ENCODE results near the gene ANXA6.
A peak's percentile ranks its signal among the peaks of the same experiment; 100 is the strongest.

DNA sequence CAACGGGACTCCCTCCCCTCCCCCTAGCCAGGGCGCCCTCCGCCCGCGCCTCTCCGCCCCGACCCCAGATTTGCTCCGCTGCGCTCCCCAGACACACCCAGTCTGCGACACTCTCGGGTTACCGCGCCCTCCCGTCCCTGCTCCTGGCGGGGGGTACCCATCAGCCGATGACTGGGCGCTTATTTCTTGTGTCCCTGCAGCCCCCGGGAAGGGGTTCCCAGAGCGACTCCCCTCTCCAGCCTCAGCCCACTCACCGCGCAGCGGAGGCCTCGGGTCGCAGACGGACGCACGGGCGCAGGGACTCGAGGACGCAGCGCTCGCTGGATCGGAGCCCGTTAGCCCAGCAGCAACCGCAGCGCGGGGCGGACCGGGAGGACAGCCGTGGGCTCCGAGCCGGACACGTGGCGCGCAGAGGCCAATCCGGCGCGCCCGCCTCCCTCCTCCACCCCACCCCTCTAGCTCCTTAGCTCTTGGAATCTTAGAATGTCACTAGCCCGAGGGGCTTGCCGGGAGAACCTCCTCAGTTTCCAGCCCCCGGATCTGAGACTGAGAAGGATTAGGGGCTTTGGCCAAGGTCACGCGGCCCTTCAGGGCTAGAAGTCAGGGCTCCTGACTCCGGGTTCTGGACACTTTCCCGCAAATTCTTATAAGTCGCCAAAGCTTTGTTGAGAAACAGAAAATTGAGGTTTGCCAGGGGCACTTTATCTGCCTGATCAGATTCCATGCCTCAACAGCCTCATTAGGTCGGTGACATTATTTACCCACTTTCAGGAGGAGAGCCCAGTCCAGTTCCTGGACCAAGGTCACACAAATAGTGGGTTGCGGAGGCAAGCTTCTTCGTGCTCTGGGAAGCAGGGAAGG is at the start of gene ANXA6:
- TF ChIP-seq POLR2A (IDR thresholded peaks at IDR 0.05): no peak
- TF ChIP-seq CTCF (IDR thresholded peaks at IDR 0.05): no peak
- no peak for TF ChIP-seq EP300 (IDR thresholded peaks at IDR 0.05)
- TF ChIP-seq POLR2AphosphoS5 (IDR thresholded peaks at IDR 0.05): peak; percentile 56 to 75 (median 60)

All from stomach (tissue), 4 donors.